SU-DHL-6 (cell line): Measurements from ENCODE around the gene CYP3A7.

Experiments
- H2AFZ ChIP-seq: fragments of 200-600 bp; sonication (generic); 2 replicates; pipeline ENCODE4 v1.6.1; 2014; ENCODE audit warnings: low read depth, mild to moderate bottlenecking, moderate library complexity, mixed read lengths, antibody characterized with exemption, low read length; ENCODE audit not compliant: severe bottlenecking
- H3F3A ChIP-seq: fragments of 200-600 bp; shearing (Covaris generic); 2 replicates; pipeline ENCODE4 v1.6.0; 2016; ENCODE audit warnings: antibody characterized with exemption, mild to moderate bottlenecking; ENCODE audit not compliant: insufficient read depth
- H3K27ac ChIP-seq: fragments of 200-600 bp; sonication (generic); 2 replicates; pipeline ENCODE4 v1.5.1; 2016; ENCODE audit warnings: low read depth, mild to moderate bottlenecking, low read length, moderate library complexity, mixed read lengths
- H3K27me3 ChIP-seq: fragments of 200-600 bp; sonication (generic), shearing (Covaris generic); 2 replicates; pipeline ENCODE4 v1.6.0; 2014; ENCODE audit warnings: mild to moderate bottlenecking, low read length
- H3K36me3 ChIP-seq: fragments of 200-600 bp; sonication (generic); 2 replicates; pipeline ENCODE4 v1.6.1; 2014; ENCODE audit warnings: mild to moderate bottlenecking, low read length, mixed read lengths
- H3K4me2 ChIP-seq: fragments of 300-600, 200-600 bp; shearing (Covaris generic), sonication (generic); 2 replicates; pipeline ENCODE4 v1.6.0; 2014; ENCODE audit warnings: low read length, low read depth, mild to moderate bottlenecking; ENCODE audit not compliant: poor library complexity, severe bottlenecking
- H3K4me3 ChIP-seq: fragments of 200-600 bp; sonication (generic); 2 replicates; pipeline ENCODE4 v1.5.1; 2014; ENCODE audit warnings: antibody characterized with exemption, low read length, mild to moderate bottlenecking, mixed read lengths; ENCODE audit not compliant: insufficient read depth, poor library complexity, severe bottlenecking
- H3K79me2 ChIP-seq: fragments of 200-600 bp; sonication (generic); 2 replicates; pipeline ENCODE4 v1.6.1; 2014; ENCODE audit warnings: mild to moderate bottlenecking, low read length, moderate library complexity; ENCODE audit not compliant: insufficient read depth
- H3K9ac ChIP-seq: fragments of 200-600 bp; sonication (generic); 2 replicates; pipeline ENCODE4 v1.7.0; 2014; ENCODE audit warnings: mild to moderate bottlenecking, low read length
- H3K9me2 ChIP-seq: fragments of 200-600 bp; sonication (generic); replicated peaks from 2 replicates; pipeline ENCODE4 v1.6.1; 2014; ENCODE audit warnings: low read length; ENCODE audit not compliant: insufficient read depth
- H3K9me3 ChIP-seq: fragments of 200-600 bp; sonication (generic); 2 replicates; pipeline ENCODE4 v1.6.1; 2014; ENCODE audit warnings: low read length, mixed read lengths; ENCODE audit not compliant: insufficient read depth
- H4K20me1 ChIP-seq: fragments of 200-600 bp; sonication (generic); 2 replicates; pipeline ENCODE4 v1.6.1; 2014; ENCODE audit warnings: low read depth, mild to moderate bottlenecking, antibody characterized with exemption, low read length, moderate library complexity, mixed read lengths
- EZH2phosphoT487 ChIP-seq: fragments of 200-600 bp; sonication (generic), shearing (Covaris generic); conservative IDR thresholded peaks from 2 replicates; pipeline ENCODE4 v1.6.1; 2018; ENCODE audit warnings: mild to moderate bottlenecking, antibody characterized with exemption, low read length, moderate library complexity, mixed read lengths
- TF ChIP-seq, protein P1 (sequence below): fragments of 200-600 bp; sonication (generic); IDR thresholded peaks from one replicate; pipeline ENCODE4 v1.5.1; 2017; ENCODE audit warnings: antibody characterized with exemption, mild to moderate bottlenecking, low read length, moderate library complexity; ENCODE audit not compliant: insufficient read depth, poor library complexity, severe bottlenecking

Gene CYP3A7

DNA sequence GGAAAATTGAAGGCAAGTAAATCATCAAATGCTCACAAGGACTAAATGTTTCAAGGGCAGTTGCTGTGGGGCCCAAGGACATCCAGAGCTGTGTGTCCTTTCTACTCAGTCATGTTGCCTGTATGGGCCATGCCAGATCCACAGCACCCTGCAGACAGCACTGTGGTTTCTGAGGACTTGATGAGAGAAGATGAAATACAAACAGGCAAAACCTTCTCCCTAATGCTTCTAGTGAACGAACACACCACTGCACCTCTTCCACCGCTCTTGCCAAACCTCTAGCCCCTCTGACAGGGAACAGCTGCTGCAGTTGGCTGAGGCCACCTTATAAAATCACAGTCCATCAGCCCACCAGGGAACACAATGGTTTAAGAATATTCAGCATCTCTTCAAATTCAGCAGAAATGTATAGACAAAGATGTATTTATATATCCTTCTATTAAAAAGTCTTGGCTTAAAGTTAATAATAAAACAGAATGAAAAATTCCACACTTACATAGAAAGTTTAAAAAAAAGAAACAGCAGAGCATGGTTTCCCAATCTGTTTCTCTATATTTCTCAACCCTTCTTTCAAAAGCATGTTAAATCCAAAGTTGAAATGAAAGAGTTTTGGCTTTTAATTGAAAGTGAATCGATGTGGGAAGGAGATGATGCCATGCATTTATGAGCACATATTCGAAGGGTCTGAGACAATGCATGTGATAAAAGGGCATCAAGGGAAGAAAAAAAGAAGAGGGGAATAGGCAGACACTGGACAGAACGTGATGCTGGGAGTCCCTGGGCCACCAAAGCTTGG is 14.0 kb downstream of the CYP3A7 start:
- Histone ChIP-seq H3F3A (no peaks in the 10 kb centered on the region), H3K9me3 (no peaks in the 10 kb centered on the region), H3K36me3 (no peaks in the 10 kb centered on the region), H3K79me2 (no peaks in the 10 kb centered on the region), H3K27ac (no peak overlapping the region), H4K20me1 (no peaks in the 10 kb centered on the region), H3K27me3 (no peaks in the 10 kb centered on the region), H3K9ac (no peak overlapping the region), H3K9me2 (no peaks in the 10 kb centered on the region), H3K4me2 (no peak overlapping the region), H2AFZ (no peak overlapping the region), H3K4me3 (no peak overlapping the region)
- TF ChIP-seq EZH2phosphoT487, result no peak

DNA sequence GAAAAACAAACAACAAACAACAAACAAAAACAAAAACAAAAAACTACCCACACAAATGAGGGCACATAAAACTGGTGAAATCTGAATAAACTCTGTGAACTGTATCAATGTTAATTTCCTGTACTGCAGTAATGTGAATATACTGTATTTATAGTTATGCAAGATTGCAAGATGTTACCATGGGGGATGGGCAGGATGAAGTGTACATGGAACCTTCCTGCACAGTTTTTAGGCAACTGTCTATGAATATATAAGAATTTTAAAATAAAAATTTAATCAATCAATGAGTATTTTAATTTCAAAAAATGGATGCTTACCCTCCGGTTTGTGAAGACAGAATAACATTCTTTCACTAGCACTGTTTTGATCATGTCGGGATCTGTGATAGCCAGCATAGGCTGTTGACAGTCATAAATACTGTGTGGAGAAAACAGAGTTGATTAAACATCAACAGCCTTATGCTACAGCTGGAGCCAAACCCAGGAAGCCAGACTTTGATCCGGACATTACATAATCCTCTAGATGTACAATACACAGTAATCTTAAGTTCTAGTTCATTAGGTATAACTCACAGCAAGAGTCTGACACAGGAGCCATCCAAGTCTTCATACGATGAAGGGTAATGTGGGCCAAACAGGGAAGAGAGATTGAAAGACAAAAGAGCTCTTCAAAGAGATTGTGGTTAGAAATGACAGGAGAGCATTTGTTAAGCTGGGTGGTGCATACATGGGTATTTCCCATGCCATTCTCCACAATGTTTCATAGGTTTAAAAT is 14.8 kb downstream of the CYP3A7 start:
- H3K79me2 ChIP-seq, result no peaks in the 10 kb centered on the region
- no peak overlapping the region for H3K4me2 ChIP-seq
- TF ChIP-seq, protein P1, sequence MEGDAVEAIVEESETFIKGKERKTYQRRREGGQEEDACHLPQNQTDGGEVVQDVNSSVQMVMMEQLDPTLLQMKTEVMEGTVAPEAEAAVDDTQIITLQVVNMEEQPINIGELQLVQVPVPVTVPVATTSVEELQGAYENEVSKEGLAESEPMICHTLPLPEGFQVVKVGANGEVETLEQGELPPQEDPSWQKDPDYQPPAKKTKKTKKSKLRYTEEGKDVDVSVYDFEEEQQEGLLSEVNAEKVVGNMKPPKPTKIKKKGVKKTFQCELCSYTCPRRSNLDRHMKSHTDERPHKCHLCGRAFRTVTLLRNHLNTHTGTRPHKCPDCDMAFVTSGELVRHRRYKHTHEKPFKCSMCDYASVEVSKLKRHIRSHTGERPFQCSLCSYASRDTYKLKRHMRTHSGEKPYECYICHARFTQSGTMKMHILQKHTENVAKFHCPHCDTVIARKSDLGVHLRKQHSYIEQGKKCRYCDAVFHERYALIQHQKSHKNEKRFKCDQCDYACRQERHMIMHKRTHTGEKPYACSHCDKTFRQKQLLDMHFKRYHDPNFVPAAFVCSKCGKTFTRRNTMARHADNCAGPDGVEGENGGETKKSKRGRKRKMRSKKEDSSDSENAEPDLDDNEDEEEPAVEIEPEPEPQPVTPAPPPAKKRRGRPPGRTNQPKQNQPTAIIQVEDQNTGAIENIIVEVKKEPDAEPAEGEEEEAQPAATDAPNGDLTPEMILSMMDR, result no peak
- no peak for TF ChIP-seq EZH2phosphoT487
- no peaks in the 10 kb centered on the region for H3K27me3 ChIP-seq
- no peak overlapping the region for H3K9ac ChIP-seq
- no peak overlapping the region for H2AFZ ChIP-seq
- no peaks in the 10 kb centered on the region for H4K20me1 ChIP-seq
- H3K9me3 ChIP-seq, result no peaks in the 10 kb centered on the region
- no peak overlapping the region for H3K4me3 ChIP-seq
- H3K36me3 ChIP-seq, result no peaks in the 10 kb centered on the region
- H3F3A ChIP-seq, result no peaks in the 10 kb centered on the region
- H3K27ac ChIP-seq, result no peak overlapping the region
- no peaks in the 10 kb centered on the region for H3K9me2 ChIP-seq

DNA sequence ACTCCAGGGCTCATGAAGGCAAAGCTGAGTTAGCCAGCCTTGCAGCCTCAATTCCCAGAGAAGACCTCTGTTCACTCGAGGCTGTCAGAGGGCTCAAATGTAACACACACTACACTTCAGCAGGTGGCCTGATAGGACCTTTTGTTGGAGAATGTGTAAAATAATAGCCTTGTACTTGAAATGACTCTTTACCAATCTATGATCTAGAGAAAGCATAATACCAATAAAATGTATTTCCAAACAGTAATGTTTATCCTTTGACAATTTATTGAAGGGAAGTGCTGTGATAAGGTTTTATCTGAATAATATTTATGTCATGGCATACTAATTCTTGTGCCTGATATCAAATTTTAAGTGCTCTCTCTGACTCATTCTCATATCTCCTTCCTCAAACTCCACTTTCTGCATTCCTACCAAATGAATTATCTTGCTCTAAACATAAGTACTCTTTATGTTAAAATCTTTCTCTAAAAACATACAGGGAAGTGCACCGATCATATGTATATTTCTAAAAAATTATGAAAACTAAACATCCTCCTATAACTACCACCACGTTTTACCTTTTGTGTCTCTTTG is 20.9 kb downstream of the CYP3A7 start:
- H3K4me2 ChIP-seq, result no peak overlapping the region
- no peaks in the 10 kb centered on the region for H3K36me3 ChIP-seq
- H2AFZ ChIP-seq, result no peak overlapping the region
- no peaks in the 10 kb centered on the region for H4K20me1 ChIP-seq
- no peaks in the 10 kb centered on the region for H3F3A ChIP-seq
- H3K4me3 ChIP-seq, result no peak overlapping the region
- H3K27ac ChIP-seq, result no peak overlapping the region
- H3K9me3 ChIP-seq, result no peaks in the 10 kb centered on the region
- no peaks in the 10 kb centered on the region for H3K9me2 ChIP-seq
- no peak for TF ChIP-seq EZH2phosphoT487
- TF ChIP-seq, protein P1, result no peak
- H3K9ac ChIP-seq, result no peak overlapping the region
- H3K79me2 ChIP-seq, result no peaks in the 10 kb centered on the region
- no peaks in the 10 kb centered on the region for H3K27me3 ChIP-seq
